HS-27A (cell line): Measurements from ENCODE around the gene TPM1.

ENCODE experiments used
- DNase-seq: peaks from one replicate; pipeline ENCODE4 v3.0.0-alpha.2; 2012; ENCODE audit warnings: low read depth, missing footprints

TPM1 gene

GRCh38 chr15:63057468-63058345 is 15.2 kb downstream of the TPM1 start:
- DNase-seq: no peak

- no peak for DNase-seq
Measured at GRCh38 chr15:63059075-63059474, 16.5 kb downstream of the TPM1 start.

- DNase-seq: no peak
Measured at GRCh38 chr15:63059573-63060216, 17.1 kb downstream of the TPM1 start.

GRCh38 chr15:63060699-63061098 is 18.2 kb downstream of the TPM1 start:
- DNase-seq: no peak

GRCh38 chr15:63061975-63062374 is 19.4 kb downstream of the TPM1 start:
- DNase-seq: no peak

GRCh38 chr15:63063164-63063756 is 20.7 kb downstream of the TPM1 start:
- DNase-seq: no peak

- DNase-seq: no peak
Measured at GRCh38 chr15:63063877-63064409, 21.4 kb downstream of the TPM1 start.

GRCh38 chr15:63065262-63066221 is 23.0 kb downstream of the TPM1 start:
- no peak for DNase-seq

- DNase-seq: no peak
Measured at GRCh38 chr15:63066272-63066671, 23.7 kb downstream of the TPM1 start.

- no peak for DNase-seq
Measured at GRCh38 chr15:63067306-63067705, 24.8 kb downstream of the TPM1 start.

GRCh38 chr15:63067976-63068743 is 25.6 kb downstream of the TPM1 start:
- no peak for DNase-seq

GRCh38 chr15:63069616-63070090 is 27.1 kb downstream of the TPM1 start:
- DNase-seq: no peak

- DNase-seq: no peak
Measured at GRCh38 chr15:63070681-63071129, 28.2 kb downstream of the TPM1 start.

GRCh38 chr15:63071288-63071909 is 28.9 kb downstream of the TPM1 start:
- no peak for DNase-seq

GRCh38 chr15:63072023-63072650 is 29.6 kb downstream of the TPM1 start:
- DNase-seq: no peak

GRCh38 chr15:63072809-63073277 is 30.3 kb downstream of the TPM1 start:
- no peak for DNase-seq

GRCh38 chr15:63073497-63074172 is 31.1 kb downstream of the TPM1 start:
- DNase-seq: no peak

- DNase-seq: no peak
Measured at GRCh38 chr15:63075015-63075983, 32.8 kb downstream of the TPM1 start.
